K562 treated with DMSO at 1 percent for 4 hours (cell line): ENCODE results near the gene ZNF670. TPM values are rescaled to one million over a fixed set of nuclear protein-coding genes. Genes with fewer than 3 reads are reported as not detected.

Experiments
- total RNA-seq: library from RNA; unstranded; fragments of 300-600 nt; gene quantifications from 2 replicates; pipeline ENCODE4 v1.2.3, GENCODE V29; 2022; ENCODE audit not compliant: insufficient read depth

Gene ZNF670
- 4.4 and 7.0 TPM in 2 replicates for total RNA-seq

GRCh38 chr1:247078258-247079140 is at the start of gene ZNF670:
ZNF670 (minus strand) TSS chr1:247078811; CDS start chr1:247078596, 215 bp downstream.

GRCh38 chr1:247103859-247104591 is 25.4 kb upstream of the ZNF670 start, which contains the start of gene ZNF669:
ZNF669 (minus strand) TSS chr1:247104356; CDS start chr1:247104199, 157 bp downstream.

Other genes starting within 250 kb of the ZNF670 start
- 16.1 and 22.6 TPM in 2 replicates for gene AHCTF1, start 146.9 kb downstream of the ZNF670 start, total RNA-seq
- 9.4 and 13.2 TPM in 2 replicates for gene ZNF695, start 70.8 kb downstream of the ZNF670 start, total RNA-seq
- 6.6 and 8.7 TPM in 2 replicates for gene ZNF669, start 25.5 kb upstream of the ZNF670 start, total RNA-seq
- gene ZNF124, start 93.2 kb upstream of the ZNF670 start, total RNA-seq, result 9.5 and 17.1 TPM in 2 replicates
- not detected in 2 replicates for gene VN1R5, start 177.3 kb upstream of the ZNF670 start, total RNA-seq